Glutamatergic neuron (in vitro differentiated cells): ENCODE data around the gene PRPF6. TPM values are rescaled to one million over a fixed set of nuclear protein-coding genes. Genes with fewer than 3 reads are reported as not detected.
A peak's percentile ranks its signal among the peaks of the same experiment; 100 is the strongest.

Experiments used
- DNase-seq: peaks from one replicate; pipeline ENCODE4 v3.0.0; 2022
- H3K27ac Mint-ChIP-seq: one replicate; pipeline ENCODE4 v1.8.0; 2020; ENCODE audit warnings: mild to moderate bottlenecking, mixed read lengths, inconsistent platforms; ENCODE audit not compliant: unreplicated experiment
- H3K27me3 Mint-ChIP-seq: one replicate; pipeline ENCODE4 v1.8.0; 2020; ENCODE audit warnings: mild to moderate bottlenecking, moderate library complexity, mixed read lengths, inconsistent platforms; ENCODE audit not compliant: unreplicated experiment
- H3K36me3 Mint-ChIP-seq: one replicate; pipeline ENCODE4 v1.8.0; 2020; ENCODE audit warnings: mild to moderate bottlenecking, mixed read lengths, inconsistent platforms; ENCODE audit not compliant: unreplicated experiment
- H3K4me1 Mint-ChIP-seq: one replicate; pipeline ENCODE4 v1.8.0; 2020; ENCODE audit warnings: mild to moderate bottlenecking, low read depth, mixed read lengths, inconsistent platforms; ENCODE audit not compliant: unreplicated experiment
- H3K4me3 Mint-ChIP-seq: one replicate; pipeline ENCODE4 v1.8.0; 2020; ENCODE audit warnings: mild to moderate bottlenecking, mixed read lengths, inconsistent platforms; ENCODE audit not compliant: unreplicated experiment
- H3K9me3 Mint-ChIP-seq: one replicate; pipeline ENCODE4 v1.8.0; 2020; ENCODE audit warnings: mild to moderate bottlenecking, moderate library complexity, mixed read lengths, inconsistent platforms; ENCODE audit not compliant: unreplicated experiment
- total RNA-seq: library from RNA; stranded (reverse); fragmentation: NEBNext Ultra II Directional; extraction: Animal tissue kit (Norgen Biotek cat#: 25700); gene quantifications from one replicate; pipeline ENCODE4 v1.2.1, GENCODE V29; 2021; ENCODE audit not compliant: unreplicated experiment
- TF ChIP-seq, protein P1 (sequence below): fragments of 200-600 bp; sonication (generic); IDR thresholded peaks from one replicate; pipeline ENCODE4 v1.5.0; 2021; ENCODE audit not compliant: partially characterized antibody, unreplicated experiment

The PRPF6 gene
- total RNA-seq, 1 donor from 2014 or later = 60.9 TPM

DNA sequence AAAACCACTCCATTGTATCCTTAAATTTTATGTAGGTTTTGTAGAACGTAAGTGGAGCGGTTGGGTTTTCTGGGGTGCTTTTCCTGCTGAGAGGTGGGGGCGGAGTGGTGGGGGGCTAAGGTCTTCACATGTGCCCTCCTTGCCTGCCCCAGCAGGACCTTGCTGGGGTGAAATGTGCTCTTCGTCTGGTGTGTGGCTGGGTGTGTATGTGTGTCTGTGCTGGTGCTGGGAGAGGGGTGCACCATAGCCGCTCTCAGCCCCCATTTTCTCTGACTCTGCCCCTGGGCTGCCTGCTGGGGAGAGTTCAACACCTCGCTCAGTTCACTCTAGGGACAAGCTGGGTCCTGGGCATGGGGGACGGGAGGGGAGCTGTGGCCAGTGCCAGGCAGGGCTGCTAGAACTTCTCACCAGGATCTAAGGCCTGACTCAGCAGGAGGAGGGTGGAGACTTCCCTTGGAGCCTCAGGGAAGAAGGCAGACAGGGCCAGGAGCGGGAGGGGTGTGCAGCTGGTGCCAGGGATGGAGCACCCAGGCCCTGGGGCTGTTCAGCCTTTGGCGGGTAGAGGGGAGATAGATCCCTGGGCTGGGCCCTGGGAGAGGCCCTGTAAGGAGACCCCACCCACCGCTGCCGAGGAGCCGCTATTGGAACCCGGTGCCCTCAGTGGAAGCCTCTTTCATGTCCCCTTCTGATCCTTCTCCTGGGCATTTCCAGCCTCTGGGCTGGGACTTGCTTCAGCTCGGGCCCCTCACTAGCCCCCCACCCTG is 63.7 kb downstream of the PRPF6 start:
- Mint-ChIP-seq H3K9me3 (peaks cover 7% of the 10 kb centered on the region), H3K36me3 (no peaks in the 10 kb centered on the region), H3K4me3 (no peak overlapping the region), H3K4me1 (peaks cover 15% of the 10 kb centered on the region), H3K27me3 (peaks cover 21% of the 10 kb centered on the region), H3K27ac (no peak overlapping the region)
- TF ChIP-seq, protein P1, sequence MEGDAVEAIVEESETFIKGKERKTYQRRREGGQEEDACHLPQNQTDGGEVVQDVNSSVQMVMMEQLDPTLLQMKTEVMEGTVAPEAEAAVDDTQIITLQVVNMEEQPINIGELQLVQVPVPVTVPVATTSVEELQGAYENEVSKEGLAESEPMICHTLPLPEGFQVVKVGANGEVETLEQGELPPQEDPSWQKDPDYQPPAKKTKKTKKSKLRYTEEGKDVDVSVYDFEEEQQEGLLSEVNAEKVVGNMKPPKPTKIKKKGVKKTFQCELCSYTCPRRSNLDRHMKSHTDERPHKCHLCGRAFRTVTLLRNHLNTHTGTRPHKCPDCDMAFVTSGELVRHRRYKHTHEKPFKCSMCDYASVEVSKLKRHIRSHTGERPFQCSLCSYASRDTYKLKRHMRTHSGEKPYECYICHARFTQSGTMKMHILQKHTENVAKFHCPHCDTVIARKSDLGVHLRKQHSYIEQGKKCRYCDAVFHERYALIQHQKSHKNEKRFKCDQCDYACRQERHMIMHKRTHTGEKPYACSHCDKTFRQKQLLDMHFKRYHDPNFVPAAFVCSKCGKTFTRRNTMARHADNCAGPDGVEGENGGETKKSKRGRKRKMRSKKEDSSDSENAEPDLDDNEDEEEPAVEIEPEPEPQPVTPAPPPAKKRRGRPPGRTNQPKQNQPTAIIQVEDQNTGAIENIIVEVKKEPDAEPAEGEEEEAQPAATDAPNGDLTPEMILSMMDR = no peak
- DNase-seq = no peak

DNA sequence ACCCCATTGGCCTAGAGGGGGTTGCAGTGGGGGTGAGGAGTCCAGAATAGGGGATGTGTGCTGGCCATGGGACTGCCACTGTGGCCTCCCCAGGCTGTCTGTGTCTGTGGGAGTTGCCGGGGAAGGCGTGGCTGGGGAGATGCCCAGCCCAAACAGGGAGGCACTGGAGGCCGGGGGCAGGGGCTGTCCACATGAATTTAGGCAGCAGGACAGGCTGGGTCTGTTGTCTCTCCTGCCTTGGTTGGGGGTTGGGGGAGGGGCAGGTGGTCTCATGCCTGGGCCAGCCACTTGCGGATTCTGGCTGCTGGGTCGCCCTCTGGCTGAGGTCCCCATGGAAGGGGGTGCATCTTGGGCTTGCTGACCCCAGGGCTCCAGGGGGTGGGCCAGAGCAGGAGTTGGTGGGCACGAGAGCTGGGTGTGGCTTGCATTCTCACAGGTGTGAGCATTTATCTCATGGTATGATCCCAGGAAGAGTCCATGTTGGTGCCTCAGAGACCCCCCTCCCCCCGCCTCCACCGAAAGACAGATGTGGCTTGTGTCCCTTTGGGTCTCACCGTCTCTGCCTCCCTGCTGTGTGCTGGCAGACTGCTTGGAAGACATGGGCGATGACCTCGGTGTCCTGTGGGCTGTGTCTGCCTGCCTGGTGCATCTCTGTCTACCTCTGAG is 64.5 kb downstream of the PRPF6 start:
- no peak overlapping the region for H3K27ac Mint-ChIP-seq
- peaks cover 15% of the 10 kb centered on the region for H3K4me1 Mint-ChIP-seq
- peaks cover 4% of the 10 kb centered on the region for H3K9me3 Mint-ChIP-seq
- TF ChIP-seq, protein P1 = no peak
- no peak for DNase-seq
- peak overlapping the region; percentile 11 for H3K4me3 Mint-ChIP-seq
- peaks cover 21% of the 10 kb centered on the region for H3K27me3 Mint-ChIP-seq
- H3K36me3 Mint-ChIP-seq = no peaks in the 10 kb centered on the region

GRCh38 chr20:64047046-64047389 is 66.1 kb downstream of the PRPF6 start:
- no peak overlapping the region for H3K27ac Mint-ChIP-seq
- H3K4me3 Mint-ChIP-seq = no peak overlapping the region
- peaks cover 4% of the 10 kb centered on the region for H3K9me3 Mint-ChIP-seq
- H3K27me3 Mint-ChIP-seq = peaks cover 19% of the 10 kb centered on the region
- no peak for DNase-seq
- no peaks in the 10 kb centered on the region for H3K36me3 Mint-ChIP-seq
- TF ChIP-seq, protein P1 = no peak
- H3K4me1 Mint-ChIP-seq = peaks cover 14% of the 10 kb centered on the region

GRCh38 chr20:64047968-64048401 is 67.1 kb downstream of the PRPF6 start:
- H3K36me3 Mint-ChIP-seq = no peaks in the 10 kb centered on the region
- no peak overlapping the region for H3K4me3 Mint-ChIP-seq
- H3K27ac Mint-ChIP-seq = no peak overlapping the region
- peaks cover 19% of the 10 kb centered on the region for H3K27me3 Mint-ChIP-seq
- TF ChIP-seq, protein P1 = no peak
- no peak for DNase-seq
- H3K9me3 Mint-ChIP-seq = peaks cover 4% of the 10 kb centered on the region
- H3K4me1 Mint-ChIP-seq = peaks cover 14% of the 10 kb centered on the region
